22Rv1 (cell line): ENCODE measurements around the gene NANOGP8.

ENCODE experiments used
- H3K27ac ChIP-seq: fragments of 450-650 bp; 2 replicates; pipeline ENCODE4 v1.5.1; 2017
- ZFX ChIP-seq: fragments of 450-650 bp; IDR thresholded peaks from 2 replicates; pipeline ENCODE4 v1.6.1; 2017; ENCODE audit warnings: antibody characterized with exemption, borderline replicate concordance
- TF ChIP-seq, protein P1 (sequence below): fragments of 450-650 bp; IDR thresholded peaks from 2 replicates; pipeline ENCODE4 v1.5.1; 2017; ENCODE audit warnings: mild to moderate bottlenecking

NANOGP8 gene

DNA sequence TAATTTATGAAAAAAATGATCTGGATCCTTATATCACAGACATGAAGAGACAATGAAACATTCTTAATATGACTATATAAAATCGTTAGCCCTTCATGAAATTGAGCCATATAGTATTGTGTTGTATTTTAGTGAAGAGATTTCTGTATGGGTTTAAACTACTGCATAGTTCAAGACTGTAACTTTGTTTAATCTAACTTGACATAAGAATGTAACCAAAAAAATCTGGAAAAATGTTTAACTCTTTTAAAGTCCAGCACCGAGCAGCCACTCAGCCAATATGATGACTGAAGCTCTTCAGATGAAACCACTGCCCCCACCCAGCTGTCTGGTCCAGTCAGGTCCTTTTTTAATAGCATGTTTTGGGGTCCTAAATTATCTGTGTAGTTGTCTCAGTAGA is 4.9 kb downstream of the NANOGP8 start:
- no peak for TF ChIP-seq ZFX
- TF ChIP-seq, protein P1, sequence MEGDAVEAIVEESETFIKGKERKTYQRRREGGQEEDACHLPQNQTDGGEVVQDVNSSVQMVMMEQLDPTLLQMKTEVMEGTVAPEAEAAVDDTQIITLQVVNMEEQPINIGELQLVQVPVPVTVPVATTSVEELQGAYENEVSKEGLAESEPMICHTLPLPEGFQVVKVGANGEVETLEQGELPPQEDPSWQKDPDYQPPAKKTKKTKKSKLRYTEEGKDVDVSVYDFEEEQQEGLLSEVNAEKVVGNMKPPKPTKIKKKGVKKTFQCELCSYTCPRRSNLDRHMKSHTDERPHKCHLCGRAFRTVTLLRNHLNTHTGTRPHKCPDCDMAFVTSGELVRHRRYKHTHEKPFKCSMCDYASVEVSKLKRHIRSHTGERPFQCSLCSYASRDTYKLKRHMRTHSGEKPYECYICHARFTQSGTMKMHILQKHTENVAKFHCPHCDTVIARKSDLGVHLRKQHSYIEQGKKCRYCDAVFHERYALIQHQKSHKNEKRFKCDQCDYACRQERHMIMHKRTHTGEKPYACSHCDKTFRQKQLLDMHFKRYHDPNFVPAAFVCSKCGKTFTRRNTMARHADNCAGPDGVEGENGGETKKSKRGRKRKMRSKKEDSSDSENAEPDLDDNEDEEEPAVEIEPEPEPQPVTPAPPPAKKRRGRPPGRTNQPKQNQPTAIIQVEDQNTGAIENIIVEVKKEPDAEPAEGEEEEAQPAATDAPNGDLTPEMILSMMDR = no peak
- no peak overlapping the region for H3K27ac ChIP-seq

DNA sequence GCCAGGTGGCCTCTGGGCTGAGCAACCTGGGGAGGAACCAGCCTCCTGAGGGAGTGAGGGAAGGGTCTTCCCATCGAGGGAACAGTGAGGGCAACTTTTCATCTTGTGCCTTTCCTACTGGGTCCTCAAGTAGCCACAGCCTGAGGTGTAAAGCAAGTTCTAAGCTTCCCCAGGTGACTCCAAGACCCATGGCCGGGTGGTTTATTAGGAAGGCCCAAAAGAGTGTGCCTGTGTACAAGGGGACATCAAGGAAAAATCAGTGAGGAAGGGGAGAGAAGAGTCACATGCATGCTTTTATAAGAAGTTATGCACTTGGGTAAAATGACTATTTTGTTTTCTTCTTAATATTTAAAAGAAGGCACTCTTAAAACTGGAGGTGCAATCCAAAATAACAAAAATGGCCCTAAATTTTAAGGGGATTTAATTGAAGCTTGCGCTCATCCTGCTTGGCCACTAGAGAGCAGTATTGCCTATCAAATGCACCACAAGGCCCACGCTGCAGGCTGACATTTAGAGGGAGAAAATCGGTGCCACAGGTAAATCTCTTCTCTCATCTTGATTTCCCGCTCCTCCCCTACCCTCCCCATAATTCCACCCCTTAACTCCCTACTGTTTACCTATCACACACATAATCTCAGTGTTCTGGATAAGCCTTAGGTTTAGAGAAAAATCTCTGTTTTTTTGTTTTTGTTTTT is 6.7 kb downstream of the NANOGP8 start:
- TF ChIP-seq ZFX = no peak
- TF ChIP-seq, protein P1 = peak; percentile 78

DNA sequence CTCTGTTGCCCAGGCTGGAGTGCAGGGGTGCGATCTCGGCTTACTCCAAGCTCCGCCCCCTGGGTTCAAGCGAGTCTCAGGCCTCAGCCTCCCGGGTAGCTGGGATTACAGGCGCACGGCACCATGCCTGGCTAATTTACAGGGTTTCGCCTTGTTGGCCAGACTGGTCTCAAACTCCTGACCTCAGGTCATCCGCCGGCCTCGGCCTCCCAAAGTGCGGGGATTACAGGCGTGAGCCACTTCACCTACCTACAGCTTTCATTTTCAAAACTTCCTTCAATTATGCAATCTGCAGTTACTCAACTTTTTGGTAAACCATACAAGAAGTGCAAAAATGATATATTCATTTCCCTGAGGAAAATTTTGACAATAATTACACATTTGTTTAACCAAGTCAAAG is 14.0 kb downstream of the NANOGP8 start:
- no peak for TF ChIP-seq ZFX
- TF ChIP-seq, protein P1 = no peak
- no peak overlapping the region for H3K27ac ChIP-seq

More for the DNA sequence above, 6.7 kb downstream of the NANOGP8 start:
- no peak overlapping the region for H3K27ac ChIP-seq

DNA sequence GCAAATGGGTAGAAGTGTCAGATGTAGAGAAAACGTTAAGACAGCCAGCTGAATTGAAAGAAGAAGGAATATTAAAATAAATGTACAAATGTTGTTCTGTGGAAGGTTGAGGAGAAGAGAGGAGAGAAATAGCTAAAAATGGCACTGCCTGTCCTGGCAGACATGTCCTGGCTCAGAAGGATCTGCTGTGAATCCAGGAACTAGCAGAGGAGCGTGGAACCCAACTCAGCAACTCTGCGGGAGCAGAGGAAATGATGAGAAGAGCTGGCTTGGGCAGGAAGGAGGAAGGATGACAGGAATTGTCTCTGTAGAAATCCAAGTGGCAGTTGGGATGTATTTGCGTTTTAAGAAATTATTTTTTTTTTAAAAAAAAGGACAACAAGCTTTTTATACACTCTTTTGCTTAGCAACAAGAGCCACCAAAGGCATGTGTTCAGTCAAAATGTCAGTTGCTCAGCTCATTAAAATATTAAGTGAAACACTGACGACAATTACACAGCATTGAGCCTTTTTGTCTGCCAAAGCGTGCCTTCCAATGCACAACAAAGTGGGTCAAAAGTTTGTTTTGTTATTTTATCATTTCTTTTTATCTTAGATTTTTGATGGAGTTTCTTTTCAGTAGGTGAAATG is 16.1 kb downstream of the NANOGP8 start:
- TF ChIP-seq ZFX = no peak
- TF ChIP-seq, protein P1 = no peak
- H3K27ac ChIP-seq = no peak overlapping the region

DNA sequence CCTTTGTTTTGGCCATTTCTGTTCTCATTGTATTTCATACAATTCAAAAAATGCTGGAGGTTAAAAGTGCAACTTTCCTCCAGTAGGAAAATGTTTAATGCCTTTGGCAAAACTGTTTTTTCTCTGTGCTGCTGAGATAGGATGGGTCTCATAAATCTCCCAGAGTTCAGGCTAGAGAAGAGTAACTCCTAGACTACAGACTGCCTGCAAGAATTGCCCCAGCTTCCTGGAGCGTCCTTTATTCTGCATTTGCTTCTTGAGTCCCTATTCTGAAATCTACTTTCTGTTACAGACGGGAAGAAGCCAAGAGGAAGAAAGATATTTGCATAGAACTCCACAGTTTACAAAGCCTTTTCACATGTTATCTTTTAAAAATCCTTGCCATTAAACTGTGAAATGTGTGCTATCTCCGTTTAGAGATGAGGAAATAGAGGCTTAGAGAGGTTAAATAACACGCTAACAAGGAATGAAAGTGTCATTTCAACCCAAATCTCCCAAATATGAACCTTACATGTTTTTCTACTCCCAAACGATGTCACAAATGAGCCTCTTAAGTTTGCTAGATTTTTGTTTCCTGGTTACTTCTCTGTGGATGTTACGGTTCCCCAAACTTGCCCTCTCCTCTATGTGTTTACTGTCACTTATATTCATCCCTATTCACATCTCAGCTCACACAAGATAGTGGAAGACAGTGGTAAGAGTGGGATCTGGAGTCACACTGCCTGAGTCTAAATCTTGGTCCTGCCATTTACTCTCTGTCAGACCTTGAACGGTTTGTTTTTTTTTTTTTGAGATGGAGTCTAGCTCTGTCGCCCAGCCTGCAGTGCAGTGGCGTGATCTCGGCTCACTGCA is 17.4 kb downstream of the NANOGP8 start:
- no peak overlapping the region for H3K27ac ChIP-seq
- no peak for TF ChIP-seq ZFX
- TF ChIP-seq, protein P1 = no peak

DNA sequence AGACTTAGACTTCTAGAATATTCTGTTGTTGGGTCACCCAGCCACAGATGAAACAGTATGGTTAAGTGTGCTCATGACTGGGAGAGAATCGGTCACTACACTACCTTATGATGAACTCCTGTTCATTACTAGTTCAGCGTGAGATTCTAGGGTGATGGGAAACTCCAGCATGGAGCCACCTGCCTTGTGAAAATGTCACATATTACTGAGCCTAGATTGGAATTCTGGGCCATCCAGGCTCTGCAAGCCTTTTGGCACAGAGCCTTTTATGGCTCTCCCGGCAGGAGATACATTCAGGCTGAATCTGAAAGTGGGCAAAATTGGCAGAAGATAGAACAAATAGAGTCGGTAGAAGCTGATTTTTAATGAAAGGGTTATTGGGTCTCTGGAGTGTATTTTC is 19.0 kb downstream of the NANOGP8 start:
- H3K27ac ChIP-seq = no peak overlapping the region
- TF ChIP-seq, protein P1 = no peak
- TF ChIP-seq ZFX = no peak
